GM18870 (cell line): Measurements from ENCODE around the gene ZC3H10.

Experiments
- ATAC-seq: cut with Tn5 transposase; IDR thresholded peaks from one replicate; pipeline ENCODE4 v1.9.1; 2021; ENCODE audit warnings: moderate library complexity; ENCODE audit not compliant: unreplicated experiment

ZC3H10 gene

GRCh38 chr12:56169229-56169759 is 51.2 kb downstream of the ZC3H10 start:
- no peak for ATAC-seq

- no peak for ATAC-seq
Observed at GRCh38 chr12:56172839-56173238, 54.8 kb downstream of the ZC3H10 start.
